Activated T-helper 2 cell treated with anti-CD3 and anti-CD28 coated beads, Interferon-gamma antibody, Interleukin-2, Interleukin-4, amounts not matched to agents 10 μg/mL and 5 μg/mL and 100 μg/mL, durations not matched to agents 14 hours and 24 hours and 36 hours (primary cell): ENCODE results near the gene C1orf226. TPM values are rescaled to one million over a fixed set of nuclear protein-coding genes. Genes with fewer than 3 reads are reported as not detected.

ENCODE experiments used
- DNase-seq: peaks from one replicate; pipeline ENCODE4 v3.0.0; 2021; ENCODE audit warnings: low spot score
- H3K27ac Mint-ChIP-seq: one replicate; pipeline ENCODE4 v1.8.0; 2021; ENCODE audit warnings: mixed read lengths
- H3K27me3 Mint-ChIP-seq: one replicate; pipeline ENCODE4 v1.8.0; 2021; ENCODE audit warnings: low read depth, mixed read lengths
- H3K36me3 Mint-ChIP-seq: one replicate; pipeline ENCODE4 v1.8.0; 2021; ENCODE audit warnings: low read depth, mixed read lengths
- H3K4me1 Mint-ChIP-seq: one replicate; pipeline ENCODE4 v1.8.0; 2021; ENCODE audit warnings: low read depth, mixed read lengths
- H3K4me3 Mint-ChIP-seq: one replicate; pipeline ENCODE4 v1.8.0; 2021; ENCODE audit warnings: low read depth, mild to moderate bottlenecking, moderate library complexity, mixed read lengths
- H3K9me3 Mint-ChIP-seq: one replicate; pipeline ENCODE4 v1.8.0; 2021; ENCODE audit warnings: mixed read lengths
- intact Hi-C: fragments of 100-400 bp; cut with micrococcal nuclease; formaldehyde crosslinking; loops from one replicate; pipeline ENCODE4 v1.15.1; 2023
- total RNA-seq: library from RNA; stranded (reverse); gene quantifications from 2 replicates; pipeline ENCODE4 v1.2.3, GENCODE V29; 2022

C1orf226 gene
- total RNA-seq, 1 donor from 2014 or later: 0.07 TPM

DNA sequence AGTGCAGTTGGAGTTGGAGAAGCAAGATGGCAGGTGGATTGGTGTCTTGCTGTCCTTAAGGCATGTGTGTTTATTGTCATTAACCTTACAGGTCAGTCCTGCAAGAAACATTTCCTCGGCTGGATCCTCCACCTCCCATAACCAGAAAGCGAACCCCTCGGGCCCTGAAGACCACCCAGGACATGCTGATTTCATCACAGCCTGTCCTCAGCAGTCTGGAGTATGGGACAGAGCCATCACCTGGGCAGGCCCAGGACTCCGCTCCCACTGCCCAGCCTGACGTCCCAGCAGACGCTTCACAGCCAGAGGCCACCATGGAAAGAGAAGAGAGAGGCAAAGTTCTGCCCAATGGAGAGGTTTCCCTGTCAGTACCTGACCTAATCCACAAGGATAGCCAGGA lies 1.6 kb downstream of the C1orf226 start:
- Mint-ChIP-seq H3K27me3 (peaks cover 2% of the 10 kb centered on the region), H3K4me3 (no peak overlapping the region), H3K27ac (no peak overlapping the region), H3K4me1 (no peaks in the 10 kb centered on the region), H3K9me3 (no peaks in the 10 kb centered on the region), H3K36me3 (no peaks in the 10 kb centered on the region)
- no peak for DNase-seq
- intact Hi-C loops: no loop called here

GRCh38 chr1:162383516-162383915 lies 2.0 kb downstream of the C1orf226 start:
- no peak for DNase-seq
- Mint-ChIP-seq H3K4me1 (no peaks in the 10 kb centered on the region), H3K36me3 (no peaks in the 10 kb centered on the region), H3K27ac (no peak overlapping the region), H3K9me3 (no peaks in the 10 kb centered on the region), H3K27me3 (peaks cover 2% of the 10 kb centered on the region), H3K4me3 (no peak overlapping the region)
- intact Hi-C loops: no loop called here

DNA sequence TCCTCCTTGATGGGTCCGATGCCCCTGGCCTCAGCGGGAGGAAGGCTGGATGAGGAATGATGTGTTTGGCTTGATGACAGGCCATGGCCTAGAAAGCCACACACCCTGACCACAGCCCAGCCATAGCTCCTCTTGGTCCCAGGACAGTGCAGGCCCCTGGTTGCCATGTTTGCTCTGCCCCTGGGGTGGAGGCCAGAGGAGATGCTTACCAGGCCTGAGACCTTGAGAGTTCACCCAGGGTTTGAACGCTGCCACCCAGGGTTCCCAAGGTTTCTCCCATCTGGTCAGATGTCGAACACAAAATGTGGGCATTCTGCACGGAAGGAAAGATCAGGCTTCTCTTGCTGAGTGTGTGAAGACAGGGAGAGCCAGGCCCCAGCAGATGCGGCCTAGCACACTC lies 2.6 kb downstream of the C1orf226 start:
- Mint-ChIP-seq H3K27me3 (peaks cover 2% of the 10 kb centered on the region), H3K4me1 (peaks cover under 1% of the 10 kb centered on the region), H3K36me3 (no peaks in the 10 kb centered on the region), H3K4me3 (no peak overlapping the region), H3K27ac (no peak overlapping the region), H3K9me3 (no peaks in the 10 kb centered on the region)
- no peak for DNase-seq
- intact Hi-C loops: no loop called here

- no peak overlapping the region for H3K4me3 Mint-ChIP-seq
- H3K27ac Mint-ChIP-seq: no peak overlapping the region
- H3K4me1 Mint-ChIP-seq: peaks cover 5% of the 10 kb centered on the region
- intact Hi-C loops: no loop called here
- DNase-seq: no peak
- H3K9me3 Mint-ChIP-seq: no peaks in the 10 kb centered on the region
- H3K36me3 Mint-ChIP-seq: no peaks in the 10 kb centered on the region
- peaks cover 5% of the 10 kb centered on the region for H3K27me3 Mint-ChIP-seq
These were observed 3.2 kb downstream of the C1orf226 start for GRCh38 chr1:162384601-162385279.

DNA sequence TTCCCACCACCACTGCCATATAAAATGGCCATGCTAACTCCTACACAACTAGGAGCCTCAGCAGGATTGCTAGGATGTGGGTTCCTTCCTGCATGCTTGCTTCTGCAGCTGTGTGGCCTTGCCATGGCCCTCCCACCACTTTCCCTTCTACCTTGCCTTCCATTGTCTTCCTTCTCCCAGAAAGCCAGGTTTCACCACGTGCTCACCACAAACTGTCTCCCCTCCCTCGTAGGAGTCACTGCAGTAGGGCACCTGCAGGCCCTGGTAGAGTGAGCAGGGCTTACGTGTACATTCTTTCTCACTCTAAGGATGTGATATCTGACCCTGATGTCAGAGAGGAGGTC lies 3.7 kb downstream of the C1orf226 start:
- H3K4me3 Mint-ChIP-seq: no peak overlapping the region
- peaks cover 4% of the 10 kb centered on the region for H3K27me3 Mint-ChIP-seq
- H3K27ac Mint-ChIP-seq: no peak overlapping the region
- H3K4me1 Mint-ChIP-seq: peaks cover 6% of the 10 kb centered on the region
- no peaks in the 10 kb centered on the region for H3K9me3 Mint-ChIP-seq
- no peaks in the 10 kb centered on the region for H3K36me3 Mint-ChIP-seq
- DNase-seq: no peak
- intact Hi-C loops: no loop called here

DNA sequence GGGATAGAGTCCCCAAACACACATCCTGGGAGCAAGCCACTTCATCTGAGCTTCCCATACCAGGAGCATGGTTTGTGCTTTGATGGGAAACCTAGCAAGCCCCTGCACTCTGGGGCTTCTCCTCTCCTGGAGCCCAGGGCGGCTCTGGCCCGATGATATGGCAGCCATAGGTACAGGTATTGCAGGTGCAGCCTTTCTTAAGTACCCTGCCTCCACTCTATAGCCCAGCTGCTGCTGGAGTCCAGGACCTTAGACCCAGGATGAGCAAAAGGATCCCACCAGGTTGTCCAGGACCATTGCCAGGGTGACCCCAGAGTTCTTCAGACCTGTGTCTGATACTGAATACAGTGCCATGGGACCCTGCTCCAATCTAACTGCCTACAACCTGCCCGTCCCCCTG lies 4.2 kb downstream of the C1orf226 start:
- no peak overlapping the region for H3K27ac Mint-ChIP-seq
- no peak for DNase-seq
- H3K27me3 Mint-ChIP-seq: peaks cover 8% of the 10 kb centered on the region
- peaks cover 6% of the 10 kb centered on the region for H3K4me1 Mint-ChIP-seq
- no peak overlapping the region for H3K4me3 Mint-ChIP-seq
- no peaks in the 10 kb centered on the region for H3K36me3 Mint-ChIP-seq
- H3K9me3 Mint-ChIP-seq: no peaks in the 10 kb centered on the region
- intact Hi-C loops: no loop called here

DNA sequence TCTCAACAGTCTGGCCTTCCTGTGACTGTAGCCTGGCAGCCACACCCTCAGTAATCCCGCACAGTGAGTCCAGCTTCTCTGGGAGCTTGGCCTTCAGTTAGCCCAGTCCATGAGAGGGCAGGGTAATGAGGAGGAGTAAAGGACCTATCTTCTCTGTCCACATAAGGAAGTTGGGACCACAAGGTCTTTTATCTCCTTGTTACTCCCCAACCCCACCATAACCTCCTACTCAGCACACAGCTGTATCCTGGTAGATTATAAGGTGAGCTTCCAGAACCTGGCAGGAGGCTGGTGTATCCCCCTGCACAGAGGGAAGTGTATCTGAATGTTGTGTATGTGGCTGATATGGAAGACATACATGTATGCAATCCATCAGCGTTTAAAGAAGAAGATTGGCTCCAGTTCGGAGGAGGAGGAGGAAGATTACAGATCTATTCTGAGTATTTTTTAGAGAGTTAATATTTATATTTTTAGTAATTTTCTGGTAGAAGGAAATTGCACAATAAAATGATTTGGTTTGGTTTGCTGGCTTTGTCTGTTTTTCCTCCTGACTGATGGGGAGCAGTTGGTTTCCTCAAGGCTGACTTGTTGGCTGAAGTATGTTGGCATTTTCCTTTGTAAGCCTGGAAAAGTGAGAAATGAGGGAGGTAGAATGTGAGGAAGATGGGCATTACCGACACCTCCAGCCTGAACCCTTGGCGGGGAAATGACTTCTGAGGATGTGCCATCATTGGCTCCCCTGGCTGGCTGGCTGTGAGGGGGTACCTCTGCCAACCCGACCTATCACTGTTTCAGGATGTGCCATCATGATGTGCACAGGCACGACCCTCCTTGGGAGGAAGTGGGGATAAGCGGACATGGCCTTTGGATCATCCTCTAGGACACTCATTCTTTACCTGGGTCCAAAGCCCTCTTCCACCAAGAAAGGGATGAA lies 5.0 kb downstream of the C1orf226 start:
- H3K4me1 Mint-ChIP-seq: peaks cover 6% of the 10 kb centered on the region
- DNase-seq: no peak
- peaks cover 8% of the 10 kb centered on the region for H3K27me3 Mint-ChIP-seq
- no peaks in the 10 kb centered on the region for H3K36me3 Mint-ChIP-seq
- no peak overlapping the region for H3K27ac Mint-ChIP-seq
- H3K9me3 Mint-ChIP-seq: no peaks in the 10 kb centered on the region
- no peak overlapping the region for H3K4me3 Mint-ChIP-seq
- intact Hi-C loops: no loop called here

- no peak overlapping the region for H3K27ac Mint-ChIP-seq
These were observed 5.9 kb downstream of the C1orf226 start for GRCh38 chr1:162387226-162388082.

GRCh38 chr1:162388083-162388594 lies 6.6 kb downstream of the C1orf226 start:
- no peak for DNase-seq
- H3K9me3 Mint-ChIP-seq: no peaks in the 10 kb centered on the region
- H3K4me3 Mint-ChIP-seq: no peak overlapping the region
- peaks cover 6% of the 10 kb centered on the region for H3K4me1 Mint-ChIP-seq
- H3K27ac Mint-ChIP-seq: no peak overlapping the region
- H3K27me3 Mint-ChIP-seq: peaks cover 10% of the 10 kb centered on the region
- no peaks in the 10 kb centered on the region for H3K36me3 Mint-ChIP-seq
- intact Hi-C loops: no loop called here

More at GRCh38 chr1:162387226-162388082, 5.9 kb downstream of the C1orf226 start:
- peaks cover 6% of the 10 kb centered on the region for H3K4me1 Mint-ChIP-seq
- no peak overlapping the region for H3K4me3 Mint-ChIP-seq
- H3K9me3 Mint-ChIP-seq: no peaks in the 10 kb centered on the region
- H3K27me3 Mint-ChIP-seq: peaks cover 9% of the 10 kb centered on the region
- intact Hi-C loops: no loop called here
- DNase-seq: no peak
- H3K36me3 Mint-ChIP-seq: no peaks in the 10 kb centered on the region

GRCh38 chr1:162388615-162389014 lies 7.1 kb downstream of the C1orf226 start:
- Mint-ChIP-seq H3K4me1 (peaks cover 6% of the 10 kb centered on the region), H3K9me3 (no peaks in the 10 kb centered on the region), H3K36me3 (no peaks in the 10 kb centered on the region), H3K27me3 (peaks cover 13% of the 10 kb centered on the region), H3K27ac (no peak overlapping the region), H3K4me3 (no peak overlapping the region)
- intact Hi-C loops: no loop called here
- DNase-seq: no peak

- Mint-ChIP-seq H3K36me3 (no peaks in the 10 kb centered on the region), H3K27me3 (peaks cover 13% of the 10 kb centered on the region), H3K9me3 (no peaks in the 10 kb centered on the region), H3K27ac (no peak overlapping the region), H3K4me1 (peaks cover 6% of the 10 kb centered on the region), H3K4me3 (no peak overlapping the region)
- DNase-seq: no peak
- intact Hi-C loops: no loop called here
These were observed 7.7 kb downstream of the C1orf226 start for GRCh38 chr1:162389021-162389818.

GRCh38 chr1:162389971-162390370 lies 8.4 kb downstream of the C1orf226 start:
- H3K4me3 Mint-ChIP-seq: no peak overlapping the region

More at GRCh38 chr1:162389971-162390370, 8.4 kb downstream of the C1orf226 start:
- Mint-ChIP-seq H3K36me3 (no peaks in the 10 kb centered on the region), H3K27me3 (peaks cover 13% of the 10 kb centered on the region), H3K4me1 (peaks cover 6% of the 10 kb centered on the region), H3K9me3 (no peaks in the 10 kb centered on the region), H3K27ac (no peak overlapping the region)
- intact Hi-C loops: loop anchor here (10.0 kb wide), 1 partner anchor 595 kb away; no protein-coding TSS in a partner anchor
- no peak for DNase-seq
